SK-N-SH (cell line): ENCODE data around the gene AMDHD2. TPM values are rescaled to one million over a fixed set of nuclear protein-coding genes. Genes with fewer than 3 reads are reported as not detected.

Experiments used
- CTCF ChIA-PET: fragments of 300-600, 350-600 bp; formaldehyde crosslinking; extraction: SDS; loops from one replicate; lab custom pipeline; 2021; lab: Yijun Ruan, JAX
- POLR2A ChIA-PET: fragments of 350-600 bp; sonication (Branson Sonifier 250); formaldehyde crosslinking; extraction: SDS; loops from one replicate; lab custom pipeline; 2020; ENCODE audit warnings: antibody characterized with exemption, inconsistent platforms; lab: Yijun Ruan, JAX
- DNase-seq: peaks from one replicate; pipeline ENCODE4 v3.0.0; 2012
- H2AFZ ChIP-seq: fragments of 200-600 bp; sonication (generic); 2 replicates; pipeline ENCODE4 v1.8.1; 2016; ENCODE audit warnings: antibody characterized with exemption, mild to moderate bottlenecking, low read depth
- H3F3A ChIP-seq: fragments of 200-600 bp; sonication (generic); replicated peaks from 2 replicates; pipeline ENCODE3; 2016; ENCODE audit warnings: antibody characterized with exemption, mild to moderate bottlenecking; ENCODE audit not compliant: insufficient read depth
- H3K27ac ChIP-seq, 2 experiments: fragments of 200-500 bp in 1 of 2; fragments of 200-600 bp in 1 of 2; sonication (Bioruptor generic) in 1 of 2; sonication (generic), shearing (Covaris generic) in 1 of 2; 2 replicates each; pipeline versions ENCODE4 v1.5.1 to v1.6.1; 2014 to 2016; ENCODE audit warnings: low read depth in 2 of 2, inconsistent platforms in 1 of 2, low read length in 1 of 2, mild to moderate bottlenecking in 1 of 2, mixed read lengths in 1 of 2
- H3K27me3 ChIP-seq: fragments of 200-600 bp; sonication (generic), shearing (Covaris generic); 2 replicates; pipeline ENCODE4 v1.6.1; 2016; ENCODE audit warnings: mixed run types; ENCODE audit not compliant: insufficient read depth
- H3K36me3 ChIP-seq, 2 experiments: fragments of 200-500 bp in 1 of 2; fragments of 200-600 bp in 1 of 2; sonication (Bioruptor generic) in 1 of 2; sonication (generic) in 1 of 2; replicated peaks in 1 of 2; 2 replicates each; pipeline versions ENCODE3 to v1.5.1; 2014 to 2016; ENCODE audit warnings: low read length in 1 of 2, mild to moderate bottlenecking in 1 of 2; ENCODE audit not compliant: insufficient read depth in 2 of 2, control insufficient read depth in 1 of 2
- H3K4me1 ChIP-seq, 2 experiments: fragments of 200-500 bp in 1 of 2; fragments of 200-600 bp in 1 of 2; sonication (Bioruptor generic) in 1 of 2; sonication (generic), shearing (Covaris generic) in 1 of 2; 2 replicates each; pipeline versions ENCODE4 v1.5.1 to v1.6.1; 2014 to 2016; ENCODE audit warnings: low read depth in 1 of 2, low read length in 1 of 2, mixed run types in 1 of 2; ENCODE audit not compliant: insufficient read depth in 2 of 2, control insufficient read depth in 1 of 2
- H3K4me2 ChIP-seq: fragments of 200-600 bp; sonication (generic), shearing (Covaris generic); 2 replicates; pipeline ENCODE4 v1.6.1; 2017; ENCODE audit warnings: mixed run types
- H3K4me3 ChIP-seq, 2 experiments: fragments of 200-500 bp in 1 of 2; fragments of 200-600 bp in 1 of 2; sonication (Bioruptor generic) in 1 of 2; sonication (generic), shearing (Covaris generic) in 1 of 2; 2 replicates each; pipeline versions ENCODE4 v1.5.1 to v1.8.1; 2014 to 2016; ENCODE audit warnings: low read depth in 2 of 2, inconsistent platforms in 1 of 2, low read length in 1 of 2, mild to moderate bottlenecking in 1 of 2, mixed read lengths in 1 of 2, moderate library complexity in 1 of 2
- H3K79me2 ChIP-seq: fragments of 200-600 bp; sonication (generic); 2 replicates; pipeline ENCODE4 v1.8.1; 2017; ENCODE audit warnings: mild to moderate bottlenecking; ENCODE audit not compliant: insufficient read depth
- H3K9ac ChIP-seq: fragments of 200-600 bp; sonication (generic); 2 replicates; pipeline ENCODE4 v1.6.1; 2017; ENCODE audit warnings: mixed run types
- H3K9me2 ChIP-seq: fragments of 200-600 bp; sonication (generic); 2 replicates; pipeline ENCODE4 v1.6.1; 2017; ENCODE audit warnings: mixed run types
- H3K9me3 ChIP-seq: fragments of 200-600 bp; sonication (generic); 2 replicates; pipeline ENCODE4 v1.6.1; 2017; ENCODE audit warnings: mixed run types, mild to moderate bottlenecking, moderate library complexity
- H4K20me1 ChIP-seq: fragments of 200-600 bp; sonication (generic); 2 replicates; pipeline ENCODE4 v1.6.1; 2017; ENCODE audit warnings: mild to moderate bottlenecking, mixed run types; ENCODE audit not compliant: insufficient read depth
- EP300 ChIP-seq, 2 experiments: IDR thresholded peaks; 2 replicates each; pipeline versions ENCODE4 v1.4.0 to v1.6.1; 2012; ENCODE audit warnings: borderline replicate concordance in 1 of 2, low read depth in 1 of 2, low read length in 1 of 2
- FOSL2 ChIP-seq: IDR thresholded peaks from 2 replicates; pipeline ENCODE4 v1.4.0; 2012; ENCODE audit warnings: low read depth, mild to moderate bottlenecking, moderate library complexity, borderline replicate concordance
- GATA2 ChIP-seq: sonication (generic); formaldehyde crosslinking; IDR thresholded peaks from 2 replicates; pipeline ENCODE4 v1.5.0; 2020; ENCODE audit warnings: mild to moderate bottlenecking, missing genetic modification reagents
- IRF3 ChIP-seq: fragments of 150-350 bp; IDR thresholded peaks from 2 replicates; pipeline ENCODE4 v1.6.1; 2016; ENCODE audit warnings: mild to moderate bottlenecking, low read depth, low read length
- MAX ChIP-seq: IDR thresholded peaks from 2 replicates; pipeline ENCODE4 v1.4.0; 2012; ENCODE audit warnings: low read depth
- MEF2A ChIP-seq: IDR thresholded peaks from 2 replicates; pipeline ENCODE4 v1.4.0; 2012; ENCODE audit warnings: low read depth, borderline replicate concordance
- PBX3 ChIP-seq: IDR thresholded peaks from 2 replicates; pipeline ENCODE4; 2012
- RAD21 ChIP-seq: IDR thresholded peaks from 2 replicates; pipeline ENCODE4 v1.6.1; 2012; ENCODE audit warnings: mild to moderate bottlenecking, low read length
- REST ChIP-seq: IDR thresholded peaks from 2 replicates; pipeline ENCODE4 v1.6.1; 2012; ENCODE audit warnings: mild to moderate bottlenecking, low read depth, low read length, moderate library complexity
- SMC3 ChIP-seq: IDR thresholded peaks from 2 replicates; pipeline ENCODE4 v1.6.1; 2012; ENCODE audit warnings: low read depth, low read length, improper control_type of control experiment
- TCF12 ChIP-seq: IDR thresholded peaks from 2 replicates; pipeline ENCODE4 v1.4.0; 2012
- TEAD4 ChIP-seq: IDR thresholded peaks from 2 replicates; pipeline ENCODE4 v1.4.0; 2012; ENCODE audit warnings: mild to moderate bottlenecking, borderline replicate concordance; ENCODE audit not compliant: insufficient read depth
- WGBS: methylation state at CpG from one replicate; pipeline ENCODE4 v1.1.6; 2017; ENCODE audit warnings: low lambda C conversion rate; 5-methylcytosine and 5-hydroxymethylcytosine counted together
- polyA plus RNA-seq, 3 experiments: library from polyadenylated mRNA; depleted of rRNA; stranded (reverse); fragments of >200 nt; gene quantifications; 2 replicates each; pipeline ENCODE4 v1.2.3, GENCODE V29; 2012

Gene AMDHD2
- polyA plus RNA-seq, 1 of the 3 experiments (the other 2 are of a cell fraction), result 38.1 TPM

- TF ChIP-seq TEAD4 (no peak), RAD21 (no peak), GATA2 (CRISPR knock-in tag) (no peak), MAX (no peak), IRF3 (no peak), FOSL2 (no peak)
- TF ChIP-seq, all 33 proteins: peak for 0
Observed at GRCh38 chr16:2485811-2486507, 34.2 kb upstream of the AMDHD2 start (continued).

- 89% methylated on average over 28 of the region's 29 CpGs for WGBS
- Histone ChIP-seq H3K36me3 (no peaks in the 10 kb centered on the region), H3K4me3 (no peak overlapping the region), H2AFZ (no peak overlapping the region), H3K4me1 (peaks cover 3 to 41% of the 10 kb centered on the region in 2 experiments; a peak in 3 of 4 replicates), H4K20me1 (no peaks in the 10 kb centered on the region), H3K9me2 (no peaks in the 10 kb centered on the region), H3K27me3 (no peaks in the 10 kb centered on the region), H3K27ac (no peak overlapping the region), H3K9ac (no peak overlapping the region), H3K79me2 (no peaks in the 10 kb centered on the region), H3K9me3 (no peaks in the 10 kb centered on the region), H3K4me2 (no peak overlapping the region), H3F3A (no peaks in the 10 kb centered on the region)
- no peak for TF ChIP-seq SMC3
- no peak for TF ChIP-seq TCF12
- TF ChIP-seq GATA2 (CRISPR knock-in tag), result no peak
- TF ChIP-seq MAX, result no peak
- TF ChIP-seq RAD21, result no peak
- no peak for TF ChIP-seq REST
- no peak for TF ChIP-seq FOSL2
- no peak for TF ChIP-seq PBX3
- no peak for TF ChIP-seq IRF3
- TF ChIP-seq EP300 (IDR thresholded peaks at IDR 0.05; ENCODE audit: borderline replicate concordance in 1 of 2, low read depth in 1 of 2, low read length in 1 of 2), result no peak
- TF ChIP-seq MEF2A, result no peak
- DNase-seq, result no peak
- ChIA-PET POLR2A (interaction anchor here (1.2 kb wide), 1 partner anchor 16 kb away, joined by 3 read pairs; no protein-coding TSS in a partner anchor), CTCF (interaction anchor here (1.2 to 12.7 kb wide), 4 partner anchors 12 to 23 kb away, joined by 3 to 95 read pairs (median 6); partner anchors contain the start of gene TBC1D24)
Observed at GRCh38 chr16:2486645-2487516, 33.3 kb upstream of the AMDHD2 start.
